Thymus (tissue), 11 donors: ENCODE results near the gene EGFL7. TPM values are rescaled to one million over a fixed set of nuclear protein-coding genes. Genes with fewer than 3 reads are reported as not detected.

Experiments
- DNase-seq, 9 donors: peaks; one replicate each; pipeline ENCODE4 v3.0.0-alpha.2; 2013; ENCODE audit warnings: low spot score in 9 of 9, low read depth in 6 of 9, missing footprints in 1 of 9
- H3K27ac ChIP-seq, 2 donors: one replicate each; pipeline ENCODE4 v1.5.1; 2013; ENCODE audit warnings: control low read depth in 1 of 2, low read depth in 1 of 2, low read length in 1 of 2, mild to moderate bottlenecking in 1 of 2, moderate library complexity in 1 of 2
- H3K27me3 ChIP-seq, 2 donors: one replicate each; pipeline ENCODE4 v1.5.1; 2013; ENCODE audit warnings: low read length in 1 of 2; ENCODE audit not compliant: control insufficient read depth in 2 of 2, insufficient read depth in 1 of 2
- H3K36me3 ChIP-seq, 2 donors: one replicate each; pipeline ENCODE4 v1.5.1; 2013; ENCODE audit warnings: low read length in 1 of 2, mild to moderate bottlenecking in 1 of 2, moderate library complexity in 1 of 2; ENCODE audit not compliant: control insufficient read depth in 2 of 2, insufficient read depth in 2 of 2
- H3K4me1 ChIP-seq, 2 donors: one replicate each; pipeline ENCODE4 v1.5.1; 2013; ENCODE audit warnings: low read length in 2 of 2; ENCODE audit not compliant: control insufficient read depth in 2 of 2, insufficient read depth in 2 of 2
- H3K4me3 ChIP-seq, 2 donors: one replicate each; pipeline ENCODE4 v1.5.1; 2013; ENCODE audit warnings: low read length in 2 of 2, control low read depth in 1 of 2, mild to moderate bottlenecking in 1 of 2
- H3K9me3 ChIP-seq, 2 donors: one replicate each; pipeline ENCODE4 v1.5.1; 2013; ENCODE audit warnings: low read length in 1 of 2, mild to moderate bottlenecking in 1 of 2; ENCODE audit not compliant: control insufficient read depth in 2 of 2, insufficient read depth in 1 of 2
- WGBS: extraction: QIAGEN DNeasy Blood & Tissue Kit; methylation state at CpG from one replicate; pipeline ENCODE4 v1.1.7; 2013; 5-methylcytosine and 5-hydroxymethylcytosine counted together
- polyA plus RNA-seq: library from polyadenylated mRNA; stranded (reverse); fragments of 200-250 nt; gene quantifications from one replicate; pipeline ENCODE4 v1.2.3, GENCODE V29; 2013
- total RNA-seq: library from RNA; stranded (reverse); fragments of 120-200 nt; gene quantifications from one replicate; pipeline ENCODE4 v1.2.4, GENCODE V29; 2013
- donor health status: healthy.

EGFL7 gene
- total and polyA plus RNA-seq, 2 donors: 18.1 to 118 TPM

DNA sequence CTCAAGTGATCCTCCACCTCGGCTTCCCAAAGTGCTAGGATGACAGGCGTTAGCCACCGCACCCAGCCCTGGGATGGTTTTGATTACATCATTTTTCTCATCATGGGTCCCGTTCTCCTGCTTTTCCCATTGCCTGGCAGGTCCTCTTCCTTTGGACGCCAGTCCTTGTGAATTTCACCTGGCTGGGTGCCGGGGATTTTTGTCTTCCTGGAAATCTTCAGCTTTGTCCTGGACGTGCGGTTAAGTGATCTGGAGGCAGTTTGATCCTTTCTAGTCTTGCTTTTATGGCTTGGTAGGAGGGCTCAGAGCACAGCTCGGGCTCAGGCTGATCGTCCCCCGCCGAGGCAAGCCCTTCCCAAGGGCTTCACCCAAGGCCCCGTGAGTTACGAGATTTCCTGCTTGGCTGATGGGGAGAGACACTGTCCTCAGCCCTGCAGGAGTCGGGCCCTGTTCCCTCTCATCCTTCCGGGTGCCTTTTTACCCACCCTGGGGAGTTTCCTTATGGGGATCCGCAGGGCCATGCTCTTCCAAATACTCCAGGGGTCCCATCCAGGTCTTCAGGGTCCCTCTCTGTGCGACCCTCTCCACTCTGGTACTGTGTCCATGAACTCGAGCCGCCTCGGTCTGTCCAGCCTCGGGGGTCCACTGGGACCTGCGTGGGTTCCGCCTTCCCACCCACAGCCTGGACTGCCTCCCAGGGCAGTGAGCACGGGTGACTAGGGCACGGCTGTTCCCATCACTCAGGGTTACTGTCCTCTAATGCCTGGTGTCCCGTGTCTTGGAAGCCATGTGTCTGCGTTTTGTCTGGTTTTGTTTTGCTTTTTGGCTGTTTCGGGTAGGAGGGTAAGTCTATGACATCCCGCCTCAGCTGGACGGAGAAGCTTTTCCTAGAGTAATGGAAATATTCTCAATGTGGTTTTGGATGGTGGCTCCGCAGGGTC lies 22.3 kb upstream of the EGFL7 start:
- peaks cover 22 to 31% of the 10 kb centered on the region in 2 donors for H3K27me3 ChIP-seq
- peaks cover 2 to 15% of the 10 kb centered on the region in 2 donors for H3K4me1 ChIP-seq
- H3K27ac ChIP-seq: no peak overlapping the region
- WGBS: 92% methylated on average over 32 of the region's 32 CpGs
- H3K4me3 ChIP-seq: no peak overlapping the region
- no peaks in the 10 kb centered on the region for H3K36me3 ChIP-seq
- H3K9me3 ChIP-seq: peaks cover 0 to 2% of the 10 kb centered on the region in 2 donors
- no peak for DNase-seq

DNA sequence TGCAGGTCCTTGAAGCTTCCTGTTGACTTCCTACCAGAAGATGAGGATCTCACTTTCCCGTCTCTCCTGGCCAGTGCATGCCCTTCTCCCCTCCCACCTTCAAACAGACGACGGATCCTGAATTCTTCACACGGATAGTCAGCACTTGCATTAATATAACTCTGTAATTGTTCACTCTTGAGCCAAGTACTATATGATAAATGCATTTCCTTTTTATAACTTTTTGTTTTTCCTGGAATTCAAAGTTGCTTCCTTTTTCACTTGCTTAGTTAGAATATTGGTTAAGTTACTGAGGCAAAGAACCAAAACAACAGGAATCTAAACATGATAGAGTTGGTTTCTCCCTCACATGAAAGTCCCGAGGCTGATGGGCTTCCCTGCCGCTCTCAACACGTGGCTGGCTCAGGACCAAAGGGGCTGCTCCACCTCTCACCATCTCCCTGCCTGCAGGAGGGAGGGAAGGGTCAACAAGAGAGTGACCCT lies 20.2 kb upstream of the EGFL7 start:
- no peak for DNase-seq
- H3K4me3 ChIP-seq: no peak overlapping the region
- H3K9me3 ChIP-seq: peaks cover 0 to 2% of the 10 kb centered on the region in 2 donors
- no peaks in the 10 kb centered on the region for H3K36me3 ChIP-seq
- peaks cover 38 to 51% of the 10 kb centered on the region in 2 donors for H3K27me3 ChIP-seq
- 91% methylated on average over 7 of the region's 7 CpGs for whole genome bisulfite sequencing
- H3K4me1 ChIP-seq: peaks cover 2 to 28% of the 10 kb centered on the region in 2 donors
- H3K27ac ChIP-seq: no peak overlapping the region

DNA sequence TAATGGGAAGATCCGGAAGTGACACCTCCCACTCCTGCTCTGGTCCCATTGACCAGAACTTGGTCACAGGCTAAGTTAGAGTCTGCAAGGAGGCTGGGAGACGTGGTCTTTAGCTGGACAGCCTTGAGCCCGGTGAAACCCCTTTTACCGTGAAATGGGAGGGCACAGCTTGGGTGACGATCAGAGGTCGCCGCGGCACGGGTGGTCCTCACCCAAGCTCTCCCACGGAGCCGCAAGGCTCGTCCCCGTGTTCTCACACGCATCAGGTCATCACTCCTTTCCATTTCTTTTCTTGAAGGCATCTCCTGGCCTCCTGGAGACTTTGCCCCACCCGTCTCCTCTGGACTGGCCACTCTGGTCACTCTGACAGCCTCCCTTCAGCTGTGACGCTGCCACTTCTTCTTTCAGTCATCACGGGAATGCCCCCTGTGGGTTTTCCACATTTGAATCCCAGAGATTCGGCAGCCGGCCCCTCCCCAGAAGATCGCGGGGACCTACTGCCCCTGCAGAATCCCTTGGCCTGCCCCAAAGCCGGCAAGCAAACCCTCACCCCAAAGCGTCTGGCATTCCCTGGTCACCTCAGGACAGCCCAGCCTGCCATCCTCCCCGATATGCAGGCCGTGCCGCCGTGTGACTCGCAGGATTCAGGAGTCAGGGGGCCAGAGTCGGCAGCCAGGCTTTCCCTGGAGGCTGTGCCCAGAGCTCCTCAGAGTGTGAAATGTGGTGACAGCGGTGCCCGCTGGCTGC lies 18.9 kb upstream of the EGFL7 start:
- H3K9me3 ChIP-seq: peaks cover 0 to 2% of the 10 kb centered on the region in 2 donors
- peaks cover 2 to 28% of the 10 kb centered on the region in 2 donors for H3K4me1 ChIP-seq
- WGBS: 54% methylated on average over 31 of the region's 31 CpGs
- H3K27ac ChIP-seq: no peak overlapping the region
- no peak for DNase-seq
- no peak overlapping the region for H3K4me3 ChIP-seq
- no peaks in the 10 kb centered on the region for H3K36me3 ChIP-seq
- peaks cover 38 to 64% of the 10 kb centered on the region in 2 donors for H3K27me3 ChIP-seq

DNA sequence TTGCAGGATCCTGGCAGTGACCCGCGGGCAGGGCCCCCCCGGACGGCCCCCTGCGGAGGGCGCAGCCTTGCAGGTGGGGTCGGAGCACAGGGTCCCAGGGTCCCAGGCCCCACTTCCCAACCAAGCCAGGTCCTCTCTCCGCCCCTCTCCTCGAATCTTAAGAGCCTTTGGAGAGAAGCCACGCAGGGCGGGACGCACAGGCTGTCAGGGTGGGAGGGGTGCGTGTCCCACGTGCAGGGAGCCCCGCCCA lies 18.4 kb upstream of the EGFL7 start:
- H3K27me3 ChIP-seq: peaks cover 38 to 69% of the 10 kb centered on the region in 2 donors
- H3K9me3 ChIP-seq: peaks cover 0 to 2% of the 10 kb centered on the region in 2 donors
- peak in 3 of 9 donors; percentile 34 to 66 (median 34) for DNase-seq
- 3% methylated on average over 15 of the region's 15 CpGs for WGBS
- H3K4me3 ChIP-seq: no peak overlapping the region
- H3K27ac ChIP-seq: no peak overlapping the region
- peaks cover 2 to 28% of the 10 kb centered on the region in 2 donors for H3K4me1 ChIP-seq
- no peaks in the 10 kb centered on the region for H3K36me3 ChIP-seq

DNA sequence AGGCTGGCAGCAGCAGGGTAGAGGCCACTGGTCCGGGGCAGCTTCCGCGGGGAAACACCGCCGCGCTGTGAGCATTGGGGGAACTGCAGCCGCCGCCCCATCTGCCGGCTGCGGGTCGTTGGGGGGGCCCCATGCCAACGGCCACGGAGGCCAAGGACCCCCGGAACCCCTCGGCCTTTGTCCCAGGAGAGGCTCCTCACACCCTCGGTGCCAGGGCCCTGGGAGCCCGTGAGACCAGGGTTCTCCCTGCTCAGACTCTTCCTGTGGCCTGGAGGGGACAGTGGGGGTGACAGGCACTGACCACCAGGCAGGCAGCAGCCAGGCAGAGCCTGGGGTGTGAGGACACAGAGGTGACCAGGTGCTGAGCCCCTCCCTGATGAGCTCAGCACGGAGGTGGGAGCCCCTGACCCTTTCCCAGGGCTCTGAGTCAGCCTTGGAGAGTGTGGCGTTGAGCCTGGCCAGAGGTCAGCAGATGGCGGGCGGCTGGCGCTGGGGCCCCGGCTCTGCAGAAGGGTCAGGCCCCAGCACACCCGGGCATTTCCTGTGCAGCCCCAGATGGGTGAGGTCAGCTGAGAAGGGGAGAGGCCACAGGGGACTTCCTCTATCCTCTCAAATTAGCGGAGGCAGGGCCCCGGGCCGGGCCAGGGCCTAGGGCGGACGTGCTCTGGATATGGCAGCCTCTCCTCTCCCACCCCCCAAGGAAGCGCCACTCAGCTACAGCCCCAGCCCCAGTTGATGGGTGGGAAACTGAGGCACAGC lies 17.9 kb upstream of the EGFL7 start:
- Histone ChIP-seq H3K27ac (peak overlapping the region in 1 of 2 donors; percentile 20), H3K4me3 (no peak overlapping the region), H3K36me3 (no peaks in the 10 kb centered on the region), H3K9me3 (peaks cover 0 to 2% of the 10 kb centered on the region in 2 donors), H3K27me3 (peaks cover 38 to 70% of the 10 kb centered on the region in 2 donors), H3K4me1 (peaks cover 2 to 28% of the 10 kb centered on the region in 2 donors)
- DNase-seq: peak in 2 of 9 donors; percentile 17 to 62
- WGBS: 18% methylated on average over 30 of the region's 30 CpGs

DNA sequence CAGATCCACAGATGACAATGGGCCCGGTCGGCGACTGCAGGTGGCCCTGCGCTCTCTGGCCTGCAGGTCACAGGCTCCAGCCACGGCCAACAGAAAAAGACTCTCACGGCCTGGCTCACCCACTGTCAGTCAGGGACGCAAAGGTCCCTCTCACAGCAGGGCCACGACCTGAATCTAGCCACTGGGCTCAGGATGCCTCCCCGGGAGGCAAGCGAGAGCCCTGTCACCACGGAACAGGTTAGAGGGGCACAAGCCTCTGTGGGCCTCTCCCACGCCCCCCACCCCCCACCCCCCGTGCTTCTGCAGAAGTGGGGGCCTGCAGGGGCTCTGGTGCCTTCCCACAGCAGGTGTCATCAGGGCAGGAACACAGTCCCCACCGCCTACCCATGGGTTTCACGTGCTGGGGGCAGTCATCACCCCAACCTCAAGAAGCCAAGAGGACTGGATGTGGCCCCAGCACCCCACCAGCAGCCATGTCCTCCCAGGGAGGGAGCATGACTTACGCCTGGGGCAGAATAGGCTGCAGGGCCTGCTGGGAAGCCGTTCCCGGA lies 17.3 kb upstream of the EGFL7 start:
- H3K36me3 ChIP-seq: no peaks in the 10 kb centered on the region
- no peak for DNase-seq
- H3K27me3 ChIP-seq: peaks cover 38 to 73% of the 10 kb centered on the region in 2 donors
- peaks cover 0 to 2% of the 10 kb centered on the region in 2 donors for H3K9me3 ChIP-seq
- no peak overlapping the region for H3K4me3 ChIP-seq
- H3K27ac ChIP-seq: no peak overlapping the region
- H3K4me1 ChIP-seq: peaks cover 2 to 28% of the 10 kb centered on the region in 2 donors
- 50% methylated on average over 18 of the region's 18 CpGs for WGBS

DNA sequence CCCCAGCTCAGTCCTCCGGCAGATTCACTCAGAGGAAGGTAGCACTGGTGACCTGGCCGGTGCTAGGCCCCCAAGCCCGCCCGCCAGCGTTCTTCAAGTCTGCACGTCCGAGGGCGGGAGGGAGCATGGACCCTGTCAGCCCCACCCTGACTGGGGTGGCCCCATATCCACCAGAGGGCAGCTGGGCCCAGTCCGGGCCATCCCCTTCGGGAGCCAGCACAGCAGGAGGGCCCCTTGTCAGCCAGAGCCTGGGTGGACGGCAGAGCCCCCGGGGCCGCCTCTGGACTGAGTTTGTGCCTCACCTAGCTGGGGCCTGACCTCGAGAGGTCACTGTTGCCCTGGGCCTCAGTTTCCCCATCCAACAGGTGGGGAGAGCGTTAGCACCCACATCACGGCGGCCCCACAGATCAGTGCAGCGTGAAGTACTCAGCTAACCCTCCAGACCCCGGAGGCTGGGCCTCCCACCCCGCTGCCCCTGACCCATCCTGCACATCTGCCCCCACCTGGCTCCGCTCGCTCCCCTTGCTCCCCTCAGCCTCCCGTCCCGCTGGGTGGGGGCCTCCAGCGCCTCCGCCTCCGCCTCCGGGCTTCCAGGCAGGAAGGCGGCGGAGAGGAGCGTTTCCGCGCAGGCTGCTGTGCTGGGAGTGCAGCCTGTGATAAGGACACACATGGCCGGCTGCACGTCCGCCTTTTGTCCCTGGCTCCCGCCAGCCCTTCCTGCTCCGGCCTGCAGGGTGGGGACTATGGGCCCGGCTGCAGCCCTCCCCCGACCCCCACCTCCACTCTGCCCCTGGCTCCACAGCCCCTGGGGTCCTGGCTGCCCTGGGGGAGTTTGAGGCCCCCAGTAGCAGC lies 16.6 kb upstream of the EGFL7 start:
- H3K4me3 ChIP-seq: no peak overlapping the region
- H3K9me3 ChIP-seq: peaks cover 0 to 2% of the 10 kb centered on the region in 2 donors
- peaks cover 38 to 74% of the 10 kb centered on the region in 2 donors for H3K27me3 ChIP-seq
- no peaks in the 10 kb centered on the region for H3K36me3 ChIP-seq
- 43% methylated on average over 40 of the region's 40 CpGs for WGBS
- H3K27ac ChIP-seq: peak overlapping the region in 1 of 2 donors; percentile 30
- peaks cover 2 to 28% of the 10 kb centered on the region in 2 donors for H3K4me1 ChIP-seq
- no peak for DNase-seq
